HepG2 (cell line): ENCODE results near the gene HIC1. TPM values are rescaled to one million over a fixed set of nuclear protein-coding genes. Genes with fewer than 3 reads are reported as not detected.

Experiments
- ASH2L ChIP-seq: fragments of 300-600, 200-600 bp; sonication (generic); IDR thresholded peaks from 2 replicates; pipeline ENCODE4 v1.7.0; 2017; ENCODE audit warnings: low read depth, mild to moderate bottlenecking, moderate library complexity, mixed read lengths, low read length; ENCODE audit not compliant: insufficient read length
- BCL3 ChIP-seq: sonication (generic); formaldehyde crosslinking; IDR thresholded peaks from 2 replicates; pipeline ENCODE4 v1.5.1; 2020; ENCODE audit warnings: mild to moderate bottlenecking, missing genetic modification reagents, moderate library complexity
- ELF1 ChIP-seq: sonication (generic); formaldehyde crosslinking; IDR thresholded peaks from 2 replicates; pipeline ENCODE4 v1.4.0; 2020; ENCODE audit warnings: missing genetic modification reagents
- FOSL1 ChIP-seq: sonication (generic); formaldehyde crosslinking; IDR thresholded peaks from 2 replicates; pipeline ENCODE4 v1.9.0; 2021; ENCODE audit warnings: missing genetic modification reagents, borderline replicate concordance
- GABPA ChIP-seq, 2 experiments: IDR thresholded peaks; 2 replicates each; pipeline ENCODE4 v1.6.1; 2011 to 2016; ENCODE audit warnings: low read depth in 2 of 2, low read length in 1 of 2, missing biosample characterization in 1 of 2, missing genetic modification characterization in 1 of 2
- MLLT10 ChIP-seq: sonication (generic); formaldehyde crosslinking; IDR thresholded peaks from 2 replicates; pipeline ENCODE4 v1.4.0; 2020; ENCODE audit warnings: missing genetic modification reagents
- NR2C2 ChIP-seq: sonication (generic); formaldehyde crosslinking; IDR thresholded peaks from 2 replicates; pipeline ENCODE4 v1.4.0; 2020; ENCODE audit warnings: missing genetic modification reagents, mild to moderate bottlenecking, moderate library complexity, borderline replicate concordance
- PRMT3 ChIP-seq: sonication (generic); formaldehyde crosslinking; IDR thresholded peaks from 2 replicates; pipeline ENCODE4 v1.8.1; 2022; ENCODE audit warnings: low read depth, mild to moderate bottlenecking, moderate library complexity, missing genetic modification reagents, borderline replicate concordance
- SETDB1 ChIP-seq: sonication (generic); formaldehyde crosslinking; IDR thresholded peaks from 2 replicates; pipeline ENCODE4 v1.5.1; 2020; ENCODE audit warnings: missing genetic modification reagents, mild to moderate bottlenecking, borderline replicate concordance
- SMAD1 ChIP-seq: sonication (generic); formaldehyde crosslinking; IDR thresholded peaks from 2 replicates; pipeline ENCODE4 v1.4.0; 2020; ENCODE audit warnings: missing genetic modification reagents, low read depth, mild to moderate bottlenecking, borderline replicate concordance
- STAG1 ChIP-seq: sonication (generic); formaldehyde crosslinking; IDR thresholded peaks from 2 replicates; pipeline ENCODE4 v1.4.0; 2020; ENCODE audit warnings: missing genetic modification reagents
- TEAD2 ChIP-seq: sonication (generic); formaldehyde crosslinking; IDR thresholded peaks from 2 replicates; pipeline ENCODE4 v1.9.0; 2021; ENCODE audit warnings: missing genetic modification reagents
- TEF ChIP-seq: sonication (generic); formaldehyde crosslinking; IDR thresholded peaks from 2 replicates; pipeline ENCODE4 v1.5.0; 2020; ENCODE audit warnings: missing genetic modification reagents
- XRCC5 ChIP-seq: fragments of 200-400 bp; formaldehyde crosslinking; optimal IDR thresholded peaks from 2 replicates; pipeline ENCODE3; 2017; ENCODE audit warnings: mild to moderate bottlenecking, low read length
- ZBTB42 ChIP-seq: sonication (generic); formaldehyde crosslinking; IDR thresholded peaks from 2 replicates; pipeline ENCODE4 v1.5.0; 2020; ENCODE audit warnings: mild to moderate bottlenecking, missing genetic modification reagents
- ZFP1 ChIP-seq: IDR thresholded peaks from 2 replicates; pipeline ENCODE4 v1.6.1; 2016
- ZNF17 ChIP-seq: sonication (generic); formaldehyde crosslinking; IDR thresholded peaks from 2 replicates; pipeline ENCODE4 v1.5.0; 2020; ENCODE audit warnings: mild to moderate bottlenecking, missing genetic modification reagents
- ZNF503 ChIP-seq: sonication (generic); formaldehyde crosslinking; IDR thresholded peaks from 2 replicates; pipeline ENCODE4 v1.4.0; 2020; ENCODE audit warnings: missing genetic modification reagents
- ZNF724P ChIP-seq: sonication (generic); formaldehyde crosslinking; IDR thresholded peaks from 2 replicates; pipeline ENCODE4 v1.8.0; 2022; ENCODE audit warnings: missing genetic modification reagents, borderline replicate concordance
- polyA plus RNA-seq, 8 experiments: library from polyadenylated mRNA; depleted of rRNA in 3 of 8; stranded (reverse) in 7 of 8; unstranded in 1 of 8; fragments of >200 nt; fragmentation: Illumina TruSeq in 4 of 8; extraction: Trizol in 4 of 8; gene quantifications; 2 replicates each; pipeline versions ENCODE4 v1.2.1 to v1.2.3, GENCODE V29; 2011 to 2016; ENCODE audit warnings: low read depth in 4 of 8, missing spikeins in 1 of 8, mixed read lengths in 1 of 8; ENCODE audit not compliant: insufficient read depth in 1 of 8
- total RNA-seq, 5 experiments: library from RNA; depleted of rRNA; stranded (reverse); fragments of >200 nt; fragmentation: Illumina TruSeq; extraction: Trizol; gene quantifications; 2 replicates each; pipeline ENCODE4 v1.2.3, GENCODE V29; 2016; ENCODE audit warnings: low read depth in 1 of 5

The HIC1 gene
- total and polyA plus RNA-seq, 2 of the 13 experiments (the other 11 are each of a cell fraction or from before 2014, with no cell fraction given) = 0.04 to 0.31 TPM

- TF ChIP-seq TEF (CRISPR knock-in tag) = no peak
- TF ChIP-seq ASH2L = peak; percentile 16
- TF ChIP-seq ZNF724P = no peak
- TF ChIP-seq FOSL1 (CRISPR knock-in tag) = no peak
- TF ChIP-seq ZNF17 (CRISPR knock-in tag) = no peak
- TF ChIP-seq SMAD1 (CRISPR knock-in tag) = no peak
- TF ChIP-seq GABPA (IDR thresholded peaks at IDR 0.05; ENCODE audit: low read depth, low read length) = no peak
- TF ChIP-seq GABPA (CRISPR knock-in tag; IDR thresholded peaks at IDR 0.05; ENCODE audit: low read depth) = no peak
- no peak for TF ChIP-seq BCL3 (CRISPR knock-in tag)
- TF ChIP-seq ZFP1 (CRISPR knock-in tag) = no peak
- TF ChIP-seq NR2C2 = no peak
- TF ChIP-seq MLLT10 (CRISPR knock-in tag) = no peak
- no peak for TF ChIP-seq ZBTB42 (CRISPR knock-in tag)
- no peak for TF ChIP-seq PRMT3 (CRISPR knock-in tag)
- TF ChIP-seq XRCC5 = peak; percentile 38
- no peak for TF ChIP-seq TEAD2
- no peak for TF ChIP-seq ZNF503 (CRISPR knock-in tag)
- TF ChIP-seq ELF1 (CRISPR knock-in tag) = no peak
- TF ChIP-seq SETDB1 = no peak
- TF ChIP-seq STAG1 (CRISPR knock-in tag) = peak; percentile 40
These were observed 12.5 kb upstream of the HIC1 start (continued) for GRCh38 chr17:2042390-2042847.
